Testis (tissue), 3 donors: ENCODE results near the gene HCFC2. TPM values are rescaled to one million over a fixed set of nuclear protein-coding genes. Genes with fewer than 3 reads are reported as not detected.

Experiments used
- DNase-seq: peaks from one replicate; pipeline ENCODE4 v3.0.0-alpha.2; 2019
- H3K27ac ChIP-seq, 2 donors: fragments of 200-600 bp; sonication (generic); one replicate each; pipeline ENCODE4 v1.5.1; 2019
- H3K27me3 ChIP-seq: fragments of 200-600 bp; sonication (generic); one replicate; pipeline ENCODE4 v1.5.1; 2019
- H3K36me3 ChIP-seq: fragments of 200-600 bp; sonication (generic); one replicate; pipeline ENCODE4 v1.5.1; 2017; ENCODE audit warnings: low read depth; ENCODE audit errors: missing control alignments
- H3K4me1 ChIP-seq: fragments of 200-600 bp; sonication (generic); one replicate; pipeline ENCODE4 v1.5.1; 2019
- H3K4me3 ChIP-seq, 2 donors: fragments of 200-600 bp; sonication (generic); one replicate each; pipeline ENCODE4 v1.5.1; 2017 to 2019
- H3K9me3 ChIP-seq: fragments of 200-600 bp; sonication (generic); one replicate; pipeline ENCODE4 v1.5.1; 2017
- CTCF ChIP-seq, 3 experiments: fragments of 450-650 bp in 2 of 3; fragments of 200-600 bp in 1 of 3; sonication (generic) in 1 of 3; IDR thresholded peaks; one replicate each; pipeline ENCODE4 v1.5.1; 2016 to 2019; ENCODE audit warnings: antibody characterized with exemption in 3 of 3, mild to moderate bottlenecking in 2 of 3, moderate library complexity in 1 of 3
- POLR2A ChIP-seq: fragments of 450-650 bp; IDR thresholded peaks from one replicate; pipeline ENCODE4 v1.6.1; 2017; ENCODE audit warnings: antibody characterized with exemption, mild to moderate bottlenecking, moderate library complexity
- WGBS, 2 donors: methylation state at CpG; one replicate each; pipeline ENCODE4 v1.1.5; 2018; 5-methylcytosine and 5-hydroxymethylcytosine counted together
- intact Hi-C: fragments of 100-400 bp; cut with DNase I; formaldehyde crosslinking; loops from one replicate; pipeline ENCODE4 v1.15.1; 2023; ENCODE audit warnings: low total_unique reads
- polyA plus RNA-seq: library from polyadenylated mRNA; stranded (reverse); fragments of 350-450 nt; fragmentation: Illumina TruSeq; extraction: RNeasy Lipid Tissue Mini Kit (QIAGEN cat#74804); gene quantifications from one replicate; pipeline ENCODE4 v1.2.3, GENCODE V29; 2014; ENCODE audit warnings: low read depth, low replicate concordance; ENCODE audit not compliant: insufficient read depth
- total RNA-seq, 2 donors: library from RNA; depleted of rRNA; stranded (reverse); fragments of >200 nt; gene quantifications; one replicate each; pipeline ENCODE4 v1.2.3, GENCODE V29; 2016

The HCFC2 gene
- total and polyA plus RNA-seq, 3 donors from 2014 or later = 36.2 to 95.2 (median 57.9) TPM

GRCh38 chr12:104080764-104081163 is 16.4 kb downstream of the HCFC2 start:
- Histone ChIP-seq H3K36me3 (no peaks in the 10 kb centered on the region), H3K4me1 (no peaks in the 10 kb centered on the region), H3K9me3 (no peaks in the 10 kb centered on the region), H3K27me3 (no peaks in the 10 kb centered on the region), H3K4me3 (no peak overlapping the region), H3K27ac (no peak overlapping the region)
- TF ChIP-seq CTCF (IDR thresholded peaks at IDR 0.05) (no peak), POLR2A (no peak)
- intact Hi-C loops = no loop called here
- DNase-seq = no peak
- WGBS, 2 donors = 86 to 95% methylated on average over 1 of the region's 1 CpG

- DNase-seq = no peak
- no peaks in the 10 kb centered on the region for H3K27me3 ChIP-seq
- H3K36me3 ChIP-seq = no peaks in the 10 kb centered on the region
- intact Hi-C loops = no loop called here
- WGBS, 2 donors = 85 to 86% methylated on average over 8 of the region's 8 CpGs
- no peak overlapping the region for H3K4me3 ChIP-seq
- no peaks in the 10 kb centered on the region for H3K4me1 ChIP-seq
- TF ChIP-seq CTCF (IDR thresholded peaks at IDR 0.05) = no peak
- TF ChIP-seq POLR2A = no peak
- H3K27ac ChIP-seq = no peak overlapping the region
- no peaks in the 10 kb centered on the region for H3K9me3 ChIP-seq
Measured at GRCh38 chr12:104083769-104084475, 19.6 kb downstream of the HCFC2 start.

GRCh38 chr12:104090685-104091084 is 26.4 kb downstream of the HCFC2 start:
- WGBS, 2 donors = 93 to 94% methylated on average over 1 of the region's 1 CpG
- no peak overlapping the region for H3K27ac ChIP-seq
- TF ChIP-seq POLR2A (no peak), CTCF (IDR thresholded peaks at IDR 0.05) (no peak)
- H3K27me3 ChIP-seq = no peaks in the 10 kb centered on the region
- H3K36me3 ChIP-seq = no peaks in the 10 kb centered on the region
- H3K4me1 ChIP-seq = no peaks in the 10 kb centered on the region
- H3K9me3 ChIP-seq = no peaks in the 10 kb centered on the region
- intact Hi-C loops = no loop called here
- no peak for DNase-seq
- H3K4me3 ChIP-seq = no peak overlapping the region

- 90 to 97% methylated on average over 4 of the region's 4 CpGs for WGBS, 2 donors
- DNase-seq = no peak
- no peaks in the 10 kb centered on the region for H3K4me1 ChIP-seq
- TF ChIP-seq CTCF (IDR thresholded peaks at IDR 0.05) (no peak), POLR2A (no peak)
- intact Hi-C loops = no loop called here
- H3K4me3 ChIP-seq = no peak overlapping the region
- no peaks in the 10 kb centered on the region for H3K27me3 ChIP-seq
- H3K9me3 ChIP-seq = no peaks in the 10 kb centered on the region
- H3K36me3 ChIP-seq = no peaks in the 10 kb centered on the region
- H3K27ac ChIP-seq = no peak overlapping the region
Measured at GRCh38 chr12:104091136-104091535, 26.8 kb downstream of the HCFC2 start.

- DNase-seq = no peak
- Histone ChIP-seq H3K27me3 (no peaks in the 10 kb centered on the region), H3K36me3 (no peaks in the 10 kb centered on the region), H3K4me3 (no peak overlapping the region), H3K9me3 (no peaks in the 10 kb centered on the region), H3K4me1 (no peaks in the 10 kb centered on the region), H3K27ac (no peak overlapping the region)
- 88 to 97% methylated on average over 3 of the region's 3 CpGs for WGBS, 2 donors
- intact Hi-C loops = no loop called here
- TF ChIP-seq POLR2A (no peak), CTCF (IDR thresholded peaks at IDR 0.05) (no peak)
Measured at GRCh38 chr12:104094284-104094683, 30.0 kb downstream of the HCFC2 start.
